ENCODE results near the gene MRPL55.
A peak's percentile ranks its signal among the peaks of the same experiment; 100 is the strongest.

MRPL55 gene

GRCh38 chr1:228109073-228109961 lies at the start of gene MRPL55:
TSS of gene MRPL55 (minus strand) at chr1:228109299. CDS start at chr1:228108260, 1,039 bp downstream.
- peak; percentile 98 for DNase-seq (ENCODE audit: low read depth)

GRCh38 chr1:228158151-228159007 lies 49.3 kb upstream of the MRPL55 start:
- no peak for DNase-seq (ENCODE audit: low read depth)

- no peak for DNase-seq (ENCODE audit: low read depth)
These were observed 48.6 kb upstream of the MRPL55 start for GRCh38 chr1:228157729-228158126.

GRCh38 chr1:228156941-228157728 lies 48.0 kb upstream of the MRPL55 start:
- DNase-seq (ENCODE audit: low read depth) = no peak

GRCh38 chr1:228156515-228156881 lies 47.4 kb upstream of the MRPL55 start:
- DNase-seq (ENCODE audit: low read depth) = no peak

- DNase-seq (ENCODE audit: low read depth) = no peak
These were observed 46.8 kb upstream of the MRPL55 start for GRCh38 chr1:228155596-228156514.

GRCh38 chr1:228154670-228155571 lies 45.8 kb upstream of the MRPL55 start:
- no peak for DNase-seq (ENCODE audit: low read depth)

GRCh38 chr1:228154021-228154669 lies 45.0 kb upstream of the MRPL55 start:
- no peak for DNase-seq (ENCODE audit: low read depth)

GRCh38 chr1:228152918-228153258 lies 43.8 kb upstream of the MRPL55 start:
- no peak for DNase-seq (ENCODE audit: low read depth)

GRCh38 chr1:228152097-228152917 lies 43.2 kb upstream of the MRPL55 start:
- no peak for DNase-seq (ENCODE audit: low read depth)

GRCh38 chr1:228151180-228151925 lies 42.3 kb upstream of the MRPL55 start:
- no peak for DNase-seq (ENCODE audit: low read depth)

GRCh38 chr1:228150461-228151179 lies 41.5 kb upstream of the MRPL55 start:
- no peak for DNase-seq (ENCODE audit: low read depth)

- no peak for DNase-seq (ENCODE audit: low read depth)
These were observed 41.0 kb upstream of the MRPL55 start for GRCh38 chr1:228150120-228150460.

- no peak for DNase-seq (ENCODE audit: low read depth)
These were observed 40.5 kb upstream of the MRPL55 start, which contains the start of gene GJC2 for GRCh38 chr1:228149406-228150119. TSS of gene GJC2 (plus strand) at chr1:228149930. CDS start at chr1:228157759, 7,829 bp downstream.

GRCh38 chr1:228148935-228149405 lies 39.9 kb upstream of the MRPL55 start:
- no peak for DNase-seq (ENCODE audit: low read depth)

- DNase-seq (ENCODE audit: low read depth) = no peak
These were observed 39.2 kb upstream of the MRPL55 start for GRCh38 chr1:228148196-228148861.
